Jurkat, Clone E6-1 (cell line): ENCODE measurements around the gene ICE1.
"Not testable (repeated sequence)": the region's sequence is repeated elsewhere in the genome, so short reads cannot be mapped to it uniquely, and the experiment has no call there.

Experiments
- DNase-seq: peaks from one replicate; pipeline ENCODE4 v3.0.0-alpha.2; 2011; ENCODE audit warnings: low read depth, low spot score
- H3K4me3 ChIP-seq: 2 replicates; pipeline ENCODE4 v1.5.1; 2011; ENCODE audit warnings: mild to moderate bottlenecking, low read length, control low read depth, moderate library complexity

ICE1 gene

DNA sequence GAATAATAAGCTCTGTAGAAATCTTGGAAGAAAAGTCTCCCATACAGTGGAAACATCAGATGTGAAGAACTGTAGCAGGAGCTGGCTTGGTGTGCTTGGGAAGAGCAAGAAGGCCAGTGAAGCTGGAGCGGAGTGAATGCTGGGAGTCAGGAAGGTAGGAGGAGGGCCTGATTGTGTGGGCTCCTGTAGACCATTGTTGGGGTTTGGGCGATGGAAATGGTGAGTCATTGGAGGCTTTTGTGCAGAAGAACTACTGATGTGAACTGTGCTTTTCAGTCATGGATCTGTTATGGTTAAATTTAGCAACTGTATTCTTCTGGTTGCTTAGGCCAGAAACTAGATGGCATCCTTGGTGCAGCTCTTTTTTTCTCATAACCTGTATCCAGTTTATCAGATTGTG lies 2.3 kb downstream of the ICE1 start:
- no peak overlapping the region; the same call in 1 of the 2 replicates for H3K4me3 ChIP-seq
- no peak for DNase-seq

DNA sequence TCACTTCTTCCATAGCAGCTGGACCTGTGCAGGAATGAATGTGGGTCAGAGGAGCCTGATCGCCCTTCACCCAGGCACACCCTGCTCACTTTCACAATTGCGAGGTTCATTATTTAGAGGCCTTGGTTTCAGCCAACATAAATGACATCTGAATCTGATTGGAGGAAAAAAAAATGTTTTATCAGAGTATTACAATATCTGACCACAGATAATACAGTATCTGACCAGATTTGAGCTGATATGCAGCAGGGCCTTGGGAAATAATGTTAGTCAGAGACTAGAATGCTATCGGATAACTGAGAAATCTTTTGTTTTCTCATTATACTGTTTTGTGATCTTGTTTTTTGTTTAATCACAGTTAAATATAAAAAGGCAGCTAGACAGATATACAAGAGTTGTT lies 7.7 kb downstream of the ICE1 start:
- H3K4me3 ChIP-seq: no peak overlapping the region
- DNase-seq: no peak

DNA sequence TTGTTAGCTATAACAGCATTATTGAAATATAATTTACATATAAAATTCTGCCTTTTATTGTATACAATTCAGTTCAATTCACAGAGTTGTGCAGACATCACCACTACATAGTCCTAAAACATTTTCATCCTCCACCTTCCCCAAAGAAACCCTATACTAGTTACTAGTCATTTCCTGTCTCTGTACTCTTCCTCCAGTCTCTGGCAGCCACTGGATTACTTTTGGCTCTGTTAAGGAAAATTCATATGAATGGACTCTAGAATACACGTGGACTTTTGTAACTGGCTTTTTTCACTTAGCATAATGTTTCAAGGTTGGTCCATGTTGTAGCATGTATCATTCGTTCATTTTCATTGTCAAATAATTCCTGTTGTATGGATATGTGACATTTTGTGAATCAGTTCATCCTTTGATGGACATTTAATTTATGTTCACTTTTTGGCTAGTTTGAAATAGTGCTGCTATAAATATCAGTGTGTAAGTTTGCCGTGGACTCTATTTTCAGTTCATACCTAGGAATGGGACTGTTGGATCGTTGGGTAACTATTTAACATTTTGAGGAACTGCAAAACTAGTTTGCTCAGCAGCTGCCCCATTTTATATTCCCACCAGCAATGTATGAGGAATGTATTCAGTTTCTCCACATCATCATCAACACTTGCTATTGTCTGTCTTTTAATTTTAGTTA lies 9.7 kb downstream of the ICE1 start:
- no peak overlapping the region for H3K4me3 ChIP-seq
- DNase-seq: no peak

DNA sequence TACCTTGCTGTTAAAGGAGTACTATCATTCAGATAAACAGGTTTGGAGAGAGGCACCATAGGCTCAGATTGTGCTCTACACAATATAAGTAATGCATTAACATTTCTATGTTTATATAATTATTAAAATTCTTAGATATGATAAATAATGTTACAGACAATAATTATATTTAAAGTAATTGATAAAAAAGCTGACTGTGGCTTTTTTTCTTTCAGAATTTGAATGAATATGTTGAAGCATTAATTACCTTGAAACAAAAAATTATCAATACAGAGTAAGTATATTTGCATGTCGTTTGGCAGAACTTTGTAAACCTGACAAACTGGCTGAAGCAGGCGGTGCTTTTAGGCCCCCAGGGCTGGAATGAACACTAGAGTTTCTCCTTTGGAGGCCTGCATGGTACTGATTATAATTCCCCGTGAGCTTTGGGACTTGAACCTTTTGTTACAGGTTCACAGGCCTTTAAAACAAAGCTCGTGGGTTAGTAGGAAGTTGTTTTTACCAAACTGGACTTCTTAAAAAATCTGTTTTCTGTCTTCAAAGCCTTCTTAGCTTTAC lies 13.8 kb downstream of the ICE1 start:
- no peak overlapping the region for H3K4me3 ChIP-seq

DNA sequence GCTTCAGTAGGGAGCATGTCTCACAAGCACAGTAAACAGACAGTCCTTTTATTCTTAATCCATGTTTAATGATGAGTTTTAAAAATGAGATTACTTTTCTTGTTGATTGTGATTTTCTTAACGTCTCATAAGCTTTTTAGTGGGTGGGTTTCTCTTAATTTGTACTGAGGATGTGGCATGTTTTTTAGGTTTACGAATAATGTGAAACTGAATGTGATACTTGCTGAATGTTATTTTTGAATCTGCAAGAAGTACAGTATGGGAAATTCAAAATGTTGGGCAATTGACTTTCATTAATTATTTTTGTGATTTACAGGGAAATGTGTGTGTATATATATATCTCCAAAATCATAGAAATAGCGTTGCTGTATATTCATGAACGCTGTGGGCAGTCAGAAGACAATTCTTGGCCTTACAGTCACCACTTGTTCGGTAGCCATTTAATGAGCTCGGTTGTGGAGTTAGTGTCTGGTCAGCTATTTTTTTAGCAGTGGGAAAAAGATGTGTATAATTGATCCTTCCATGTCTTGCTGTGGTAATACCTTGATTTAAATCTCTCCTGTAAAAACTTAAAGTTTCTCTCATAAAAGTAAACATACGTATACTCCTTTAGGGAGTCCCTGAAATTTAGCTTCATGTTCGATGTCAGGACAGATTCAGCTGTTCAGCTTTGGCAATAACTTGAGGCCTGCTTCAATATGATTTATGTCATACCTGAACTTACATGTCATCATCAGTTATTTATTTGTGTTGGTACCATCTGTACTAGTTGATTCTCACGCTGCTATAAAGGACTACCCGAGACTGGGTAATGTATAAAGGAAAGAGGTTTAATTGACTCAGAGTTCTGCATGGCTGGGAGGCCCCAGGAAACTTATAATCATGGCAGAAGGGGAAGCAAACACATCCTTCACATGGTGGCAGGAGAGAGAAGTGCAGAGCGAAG lies 15.0 kb downstream of the ICE1 start:
- no peak overlapping the region for H3K4me3 ChIP-seq
- DNase-seq: no peak

More for the DNA sequence above, 13.8 kb downstream of the ICE1 start:
- no peak for DNase-seq

DNA sequence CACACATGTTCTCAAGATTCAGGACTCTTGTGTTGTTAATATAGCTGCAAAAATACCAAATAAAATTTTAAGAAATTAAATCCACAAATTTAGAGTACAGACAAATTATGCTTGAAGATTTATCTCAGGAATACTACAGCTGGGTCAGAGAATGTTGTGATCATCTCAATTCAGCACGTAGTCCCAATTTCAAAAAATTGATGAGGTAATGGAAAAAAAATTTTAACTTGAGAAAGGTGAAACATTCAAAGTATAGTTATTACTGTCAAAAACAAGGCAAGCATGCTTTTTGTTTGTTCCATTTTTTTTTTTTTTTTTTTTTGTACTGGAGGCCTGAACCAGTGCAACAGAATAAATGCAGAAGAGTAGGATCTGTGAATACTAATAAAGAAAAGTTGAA lies 29.4 kb downstream of the ICE1 start:
- H3K4me3 ChIP-seq: no peak overlapping the region
- DNase-seq: no peak

DNA sequence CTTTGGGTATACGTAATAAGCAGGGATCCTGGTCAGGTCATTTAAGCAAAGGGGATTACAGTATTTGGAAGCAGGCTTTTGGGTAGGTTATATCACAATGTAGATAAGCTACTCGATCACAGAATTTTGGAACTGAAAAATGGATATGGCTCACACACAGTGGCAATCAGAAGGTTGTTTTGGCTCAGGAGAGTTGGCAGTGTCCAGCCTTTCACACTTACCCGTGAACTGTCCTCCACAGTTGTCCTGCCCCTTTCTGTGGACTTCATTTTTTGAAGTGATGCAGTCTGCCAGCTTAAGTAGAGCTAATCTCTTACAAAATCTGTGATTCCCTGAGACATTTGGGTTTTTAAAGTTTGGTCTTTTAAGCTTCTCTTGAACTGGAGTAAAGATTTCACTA lies 30.7 kb downstream of the ICE1 start:
- H3K4me3 ChIP-seq: no peak overlapping the region
- no peak for DNase-seq

DNA sequence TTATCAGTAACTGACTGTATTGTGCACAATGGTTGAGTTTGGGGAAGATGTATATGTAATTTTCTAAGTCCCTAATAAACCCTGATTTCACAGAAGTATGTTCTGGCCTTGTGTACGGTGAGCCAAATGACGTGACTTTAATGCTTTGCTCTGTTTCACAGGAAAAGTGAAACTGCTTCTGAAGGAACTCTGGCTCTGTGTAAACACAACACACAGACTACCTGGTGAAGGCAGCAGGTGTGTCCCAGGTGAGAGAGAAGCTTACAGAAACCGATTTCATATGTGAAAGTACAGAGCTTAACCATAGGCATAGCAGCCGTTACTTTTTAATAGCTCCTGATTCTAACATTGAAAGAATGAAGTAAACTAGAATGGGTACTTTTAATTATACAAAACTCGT lies 31.9 kb downstream of the ICE1 start:
- no peak for DNase-seq
- no peak overlapping the region for H3K4me3 ChIP-seq

DNA sequence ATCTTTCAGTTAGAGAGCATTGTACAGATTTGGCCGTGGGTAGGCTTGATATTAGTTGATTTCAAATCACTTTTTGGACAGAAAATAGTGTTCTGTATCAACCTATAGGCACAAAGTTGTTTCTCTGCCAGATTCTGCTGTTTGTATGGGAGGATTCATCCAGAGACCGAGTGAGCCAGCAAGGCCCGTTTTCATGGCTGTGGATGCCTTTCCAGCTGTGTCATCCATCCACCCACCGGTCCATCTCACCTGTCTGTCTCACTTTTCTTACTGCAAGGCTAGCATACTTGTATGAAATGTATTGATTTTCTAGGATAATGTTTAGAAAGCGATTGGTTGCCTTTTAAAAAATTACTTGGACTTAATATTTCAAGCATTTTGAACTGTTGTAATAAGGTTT lies 34.4 kb downstream of the ICE1 start:
- H3K4me3 ChIP-seq: no peak overlapping the region
- DNase-seq: no peak

DNA sequence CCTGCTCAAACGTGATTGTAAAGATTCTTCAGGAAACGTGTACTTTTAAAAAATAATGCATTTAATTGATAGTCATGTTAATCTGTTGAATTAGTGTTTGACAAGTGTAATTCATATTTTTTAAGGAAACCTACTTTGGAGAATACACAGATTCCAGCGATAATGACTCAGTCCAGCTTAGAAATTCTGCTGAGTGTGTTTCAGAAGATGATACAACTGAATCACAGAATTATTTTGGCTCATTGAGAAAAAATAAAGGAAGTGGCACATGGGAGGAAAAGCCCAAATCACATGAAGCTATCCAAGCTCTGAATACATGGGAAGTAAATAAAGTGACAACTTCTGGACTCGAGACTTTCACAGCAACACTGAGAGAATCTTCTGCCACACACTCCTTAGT lies 37.8 kb downstream of the ICE1 start:
- no peak for DNase-seq
- H3K4me3 ChIP-seq: no peak overlapping the region

DNA sequence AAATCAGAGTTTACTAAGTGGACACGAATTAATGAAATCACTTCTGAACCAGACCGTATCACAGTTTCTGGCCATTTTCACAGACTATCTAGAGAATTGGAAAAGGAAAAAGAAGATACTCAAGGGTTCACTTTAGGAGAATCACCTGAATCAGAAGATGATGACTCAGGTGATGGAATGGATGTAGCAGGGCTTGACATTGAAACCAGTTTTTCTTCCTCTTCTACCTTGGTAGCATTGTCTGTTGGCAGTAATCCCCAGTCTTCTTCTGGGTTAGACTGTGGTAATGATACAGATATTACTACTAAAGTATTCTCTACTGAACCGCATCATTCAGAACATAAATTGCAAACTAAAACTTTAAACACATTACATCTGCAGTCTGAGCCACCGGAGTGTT lies 38.5 kb downstream of the ICE1 start:
- H3K4me3 ChIP-seq: no peak overlapping the region
- DNase-seq: no peak

DNA sequence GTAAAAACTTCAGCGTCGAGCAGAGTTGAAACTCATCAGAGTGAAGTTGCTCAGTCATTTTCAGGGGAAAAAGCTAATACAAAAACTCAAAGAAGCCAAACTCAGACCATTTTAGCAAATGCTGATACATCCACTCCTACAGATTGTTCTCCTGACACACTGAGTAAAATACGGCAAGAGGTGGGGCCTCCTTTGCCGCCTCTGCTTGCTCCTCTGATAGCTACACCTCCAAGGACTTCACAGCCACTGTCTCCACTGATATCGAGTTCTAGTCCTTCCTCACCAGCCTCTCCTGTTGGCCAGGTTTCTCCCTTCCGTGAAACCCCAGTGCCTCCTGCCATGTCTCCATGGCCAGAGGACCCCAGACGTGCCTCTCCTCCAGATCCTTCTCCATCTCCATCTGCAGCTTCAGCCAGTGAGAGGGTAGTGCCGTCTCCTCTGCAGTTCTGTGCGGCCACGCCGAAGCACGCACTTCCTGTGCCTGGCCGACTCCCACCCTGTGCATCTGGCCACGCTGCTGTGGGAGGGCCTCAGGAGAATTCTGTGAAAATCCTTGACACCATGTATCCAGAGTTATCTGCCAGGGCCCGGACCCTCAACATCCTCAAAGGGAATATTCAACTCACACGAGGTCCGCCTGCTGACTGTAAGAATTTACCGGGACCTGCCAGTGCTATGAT lies 41.7 kb downstream of the ICE1 start:
- no peak for DNase-seq
- H3K4me3 ChIP-seq: no peak overlapping the region

DNA sequence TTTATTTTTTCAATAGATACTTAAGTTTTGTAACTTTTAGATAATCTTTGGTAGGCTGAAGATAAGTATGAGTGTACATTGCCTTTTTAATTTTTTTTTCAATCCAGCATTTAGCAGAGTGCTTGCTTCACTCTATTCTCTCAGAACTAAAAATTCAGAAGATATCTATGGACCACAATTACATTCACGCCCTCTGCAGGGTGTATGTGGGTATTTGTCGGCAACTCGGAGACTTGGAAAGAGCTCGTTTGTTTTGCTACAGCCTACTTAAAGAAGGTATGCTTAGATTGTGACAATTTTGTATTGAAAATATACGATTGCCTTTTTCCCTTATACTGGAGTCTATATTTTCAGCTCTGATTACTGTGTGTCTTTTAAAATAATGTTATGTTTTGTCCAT lies 43.8 kb downstream of the ICE1 start:
- H3K4me3 ChIP-seq: no peak overlapping the region
- no peak for DNase-seq

DNA sequence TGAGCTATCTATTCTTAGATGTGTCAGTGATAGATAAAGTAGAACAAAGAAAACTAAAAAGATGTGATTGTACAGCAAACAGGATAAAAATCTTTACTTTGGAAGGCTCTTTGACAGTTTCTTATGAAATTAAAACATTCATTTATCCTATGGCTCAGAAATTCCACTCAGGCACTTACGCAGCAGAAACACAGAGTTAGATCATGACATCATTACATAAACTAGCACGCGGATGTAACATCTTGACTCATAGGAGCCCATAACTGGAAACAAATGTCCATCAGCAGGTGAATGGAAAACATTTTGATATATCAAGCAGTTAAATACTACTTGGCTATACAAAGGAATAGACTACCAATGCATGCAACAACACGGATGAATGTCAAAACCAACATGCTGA lies 45.3 kb downstream of the ICE1 start:
- H3K4me3 ChIP-seq: no peak overlapping the region
- no peak for DNase-seq

DNA sequence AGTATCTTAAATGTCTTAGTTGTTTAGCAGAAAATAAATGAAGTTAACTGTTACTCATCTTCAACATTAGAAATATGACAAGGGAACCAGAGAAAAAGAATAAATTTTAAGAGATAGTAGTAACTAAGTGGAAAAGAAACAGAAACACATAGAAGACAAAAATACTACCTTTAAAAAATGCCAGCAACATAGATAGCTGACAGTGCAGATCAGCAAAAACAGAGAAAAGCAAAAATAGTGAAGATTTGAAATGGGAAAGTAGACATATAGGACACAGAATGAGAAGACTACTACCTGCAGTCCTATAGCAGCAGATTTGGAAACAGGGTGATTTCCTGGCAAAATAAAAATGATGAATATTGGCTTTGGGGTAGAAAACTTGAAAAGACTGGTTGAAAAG lies 48.5 kb downstream of the ICE1 start:
- DNase-seq: no peak
- H3K4me3 ChIP-seq: no peak overlapping the region

DNA sequence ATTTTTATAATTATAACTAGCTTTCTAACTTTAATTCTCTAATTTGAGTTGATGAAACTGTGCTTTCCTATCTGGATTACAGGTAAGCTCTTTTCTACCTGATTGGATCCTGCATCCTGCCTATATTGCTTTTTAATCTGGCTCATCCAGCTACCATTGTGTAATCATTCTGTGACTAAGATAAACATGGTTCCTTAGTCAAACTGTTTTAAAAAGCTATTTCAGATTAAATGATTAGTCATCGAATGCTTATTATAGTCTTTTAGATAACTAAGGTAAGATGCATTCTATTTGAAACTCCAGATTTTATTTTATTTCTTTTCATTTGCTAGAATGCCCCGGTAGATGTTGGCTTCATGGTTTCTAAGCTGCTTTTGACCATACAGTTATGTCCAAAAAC lies 50.7 kb downstream of the ICE1 start:
- no peak overlapping the region for H3K4me3 ChIP-seq
- DNase-seq: no peak

DNA sequence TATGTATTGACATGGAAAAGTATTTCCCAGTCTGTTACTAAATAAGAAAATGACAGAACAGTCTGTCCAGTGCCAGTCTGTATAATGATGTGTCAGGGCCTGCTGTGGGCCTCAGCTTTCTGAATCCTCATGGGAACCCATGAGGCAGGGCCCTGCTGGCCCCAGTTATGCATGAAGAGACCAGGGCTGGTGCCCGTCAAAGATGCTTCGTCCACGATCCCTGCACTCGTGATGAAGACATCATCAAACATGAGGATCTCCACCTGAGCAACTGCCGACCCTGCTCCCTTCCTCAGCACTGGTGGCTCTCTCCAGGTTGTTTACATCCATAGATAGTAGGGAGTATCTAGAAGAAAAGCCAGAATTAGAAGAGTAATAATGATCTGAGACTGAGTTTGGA lies 52.5 kb downstream of the ICE1 start:
- no peak overlapping the region for H3K4me3 ChIP-seq
- DNase-seq: no peak

DNA sequence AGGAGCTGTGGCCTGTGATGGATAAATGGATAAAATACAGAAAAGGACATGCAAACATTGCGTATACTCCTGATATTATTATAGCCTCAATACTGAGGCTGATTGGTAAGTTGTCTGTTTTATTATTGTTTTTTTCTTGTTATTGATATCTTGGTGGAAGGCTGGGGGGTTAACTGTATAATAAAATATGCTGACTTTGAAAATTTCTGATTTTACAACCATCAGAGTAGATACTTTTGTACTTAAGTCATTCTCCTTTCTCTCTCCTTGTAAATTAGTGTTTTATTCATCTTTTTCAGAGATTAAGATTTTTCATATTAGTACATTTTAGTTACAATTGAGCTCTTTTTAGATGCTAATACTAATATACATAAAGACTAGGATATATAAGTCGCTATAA lies 53.5 kb downstream of the ICE1 start:
- no peak for DNase-seq
- H3K4me3 ChIP-seq: no peak overlapping the region

DNA sequence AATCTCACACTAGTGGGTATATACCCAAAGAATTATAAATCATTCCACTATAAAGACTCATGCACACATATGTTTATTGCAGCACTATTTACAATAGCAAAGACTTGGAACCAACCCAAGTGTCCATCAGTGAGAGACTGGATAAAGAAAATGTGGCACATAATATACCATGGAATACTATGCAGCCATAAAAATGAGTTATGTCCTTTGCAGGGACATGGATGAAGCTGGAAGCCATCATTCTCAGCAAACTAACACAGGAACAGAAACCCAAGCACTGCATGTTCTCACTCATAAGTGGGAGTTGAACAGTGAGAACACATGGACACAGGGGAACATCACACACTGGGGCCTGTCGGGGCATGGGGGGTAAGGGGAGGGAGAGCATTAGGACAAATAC lies 57.1 kb downstream of the ICE1 start:
- not testable (repeated sequence) for H3K4me3 ChIP-seq, DNase-seq
